Mesenchymal stem cell (in vitro differentiated cells and primary cell): ENCODE results near the gene ZCCHC3.

Experiments used
- DNase-seq: peaks from one replicate; pipeline ENCODE4 v3.0.0-alpha.2; 2013
- H2AFZ ChIP-seq: one replicate; pipeline ENCODE4 v1.6.1; 2013; ENCODE audit warnings: low read depth, mild to moderate bottlenecking, control low read depth, inconsistent platforms, low read length, moderate library complexity
- H2AK5ac ChIP-seq: 2 replicates; pipeline ENCODE4 v1.6.1; 2013; ENCODE audit warnings: low read length, moderate library complexity, mild to moderate bottlenecking, inconsistent platforms; ENCODE audit not compliant: severe bottlenecking
- H2BK120ac ChIP-seq: one replicate; pipeline ENCODE4 v1.6.1; 2013; ENCODE audit warnings: low read depth, mild to moderate bottlenecking, inconsistent platforms, low read length, moderate library complexity
- H2BK12ac ChIP-seq, 2 experiments: one replicate each; pipeline ENCODE4 v1.6.1; 2013; ENCODE audit warnings: inconsistent platforms in 2 of 2, low read length in 2 of 2, mild to moderate bottlenecking in 2 of 2, moderate library complexity in 2 of 2, control low read depth in 1 of 2
- H2BK15ac ChIP-seq: one replicate; pipeline ENCODE4 v1.6.1; 2013; ENCODE audit warnings: mild to moderate bottlenecking, low read depth, inconsistent platforms; ENCODE audit not compliant: poor library complexity, severe bottlenecking
- H2BK5ac ChIP-seq: 2 replicates; pipeline ENCODE4 v1.6.1; 2013; ENCODE audit warnings: low read depth, mild to moderate bottlenecking, low read length, control low read depth, inconsistent platforms; ENCODE audit not compliant: poor library complexity, severe bottlenecking
- H3K14ac ChIP-seq, 2 experiments: one replicate each; pipeline ENCODE4 v1.6.1; 2013; ENCODE audit warnings: inconsistent platforms in 2 of 2, low read length in 2 of 2, control low read depth in 1 of 2, mild to moderate bottlenecking in 1 of 2, moderate library complexity in 1 of 2
- H3K18ac ChIP-seq, 2 experiments: one replicate each; pipeline ENCODE4 v1.6.1; 2013; ENCODE audit warnings: inconsistent platforms in 2 of 2, low read length in 2 of 2, control low read depth in 1 of 2, low read depth in 1 of 2, mild to moderate bottlenecking in 1 of 2
- H3K23ac ChIP-seq, 2 experiments: one replicate each; pipeline ENCODE4 v1.6.1; 2013; ENCODE audit warnings: inconsistent platforms in 2 of 2, low read length in 2 of 2, mild to moderate bottlenecking in 2 of 2, moderate library complexity in 2 of 2, control low read depth in 1 of 2
- H3K27ac ChIP-seq: 2 replicates; pipeline ENCODE4 v1.5.1; 2013; ENCODE audit warnings: mild to moderate bottlenecking, moderate library complexity, low read length, control low read depth, inconsistent platforms; ENCODE audit not compliant: poor library complexity, severe bottlenecking
- H3K27me3 ChIP-seq, 2 experiments: 2 replicates each; pipeline versions ENCODE4 v1.6.1 to v1.7.0; 2013; ENCODE audit warnings: low read length in 2 of 2, mild to moderate bottlenecking in 2 of 2, moderate library complexity in 2 of 2, control low read depth in 1 of 2, inconsistent platforms in 1 of 2; ENCODE audit not compliant: control insufficient read depth in 1 of 2, insufficient read depth in 1 of 2
- H3K36me3 ChIP-seq, 2 experiments: 2 replicates each; pipeline versions ENCODE4 v1.6.1 to v1.7.0; 2013; ENCODE audit warnings: low read length in 2 of 2, control low read depth in 1 of 2, inconsistent platforms in 1 of 2, low read depth in 1 of 2, mild to moderate bottlenecking in 1 of 2; ENCODE audit not compliant: insufficient read depth in 2 of 2, control insufficient read depth in 1 of 2
- H3K4ac ChIP-seq, 2 experiments: one replicate each; pipeline ENCODE4 v1.6.1; 2013; ENCODE audit warnings: inconsistent platforms in 2 of 2, low read length in 2 of 2, mild to moderate bottlenecking in 2 of 2, moderate library complexity in 2 of 2, control low read depth in 1 of 2, low read depth in 1 of 2
- H3K4me1 ChIP-seq: 2 replicates; pipeline ENCODE4 v1.6.1; 2013; ENCODE audit warnings: low read depth, low read length, control low read depth; ENCODE audit not compliant: control insufficient read depth, insufficient read depth
- H3K4me2 ChIP-seq: 2 replicates; pipeline ENCODE4 v1.6.1; 2013; ENCODE audit warnings: low read length, mild to moderate bottlenecking, inconsistent platforms; ENCODE audit not compliant: poor library complexity, severe bottlenecking
- H3K4me3 ChIP-seq, 2 experiments: 2 replicates each; pipeline versions ENCODE4 v1.5.1 to v1.7.0; 2013; ENCODE audit warnings: low read length in 2 of 2, mild to moderate bottlenecking in 2 of 2, control low read depth in 1 of 2, low read depth in 1 of 2; ENCODE audit not compliant: insufficient read depth in 1 of 2
- H3K79me1 ChIP-seq: replicated peaks from 2 replicates; pipeline ENCODE4 v1.6.1; 2013; ENCODE audit warnings: mild to moderate bottlenecking, control low read depth, low read length, inconsistent platforms; ENCODE audit not compliant: poor library complexity, severe bottlenecking
- H3K9ac ChIP-seq: 2 replicates; pipeline ENCODE4 v1.7.0; 2013; ENCODE audit warnings: mild to moderate bottlenecking, low read length, moderate library complexity
- H3K9me3 ChIP-seq: 2 replicates; pipeline ENCODE4 v1.7.0; 2013; ENCODE audit warnings: mild to moderate bottlenecking, low read length; ENCODE audit not compliant: control insufficient read depth
- H4K8ac ChIP-seq: one replicate; pipeline ENCODE4 v1.6.1; 2013; ENCODE audit warnings: inconsistent platforms, mild to moderate bottlenecking, low read length, moderate library complexity
- H4K91ac ChIP-seq: one replicate; pipeline ENCODE4 v1.6.1; 2013; ENCODE audit warnings: mild to moderate bottlenecking, low read length, inconsistent platforms
- WGBS: methylation state at CpG from one replicate; pipeline ENCODE4 v1.1.7; 2013; ENCODE audit warnings: mixed read lengths; 5-methylcytosine and 5-hydroxymethylcytosine counted together

ZCCHC3 gene

GRCh38 chr20:301886-302848 is 4.8 kb downstream of the ZCCHC3 start:
- Histone ChIP-seq H2BK5ac (no peak overlapping the region), H3K23ac (no peak overlapping the region), H4K91ac (peak overlapping the region; percentile 71), H3K18ac (peak overlapping the region; percentile 6 to 13), H3K4me2 (no peak overlapping the region), H3K9ac (no peak overlapping the region), H4K8ac (peak overlapping the region; percentile 51), H2BK120ac (no peak overlapping the region), H2BK12ac (peak overlapping the region; percentile 29 to 59), H2BK15ac (no peak overlapping the region), H3K79me1 (peaks cover 4% of the 10 kb centered on the region), H2AK5ac (no peak overlapping the region), H3K4me1 (peaks cover 14% of the 10 kb centered on the region), H3K27me3 (no peaks in the 10 kb centered on the region), H3K4ac (peak overlapping the region in 1 of 2 experiments; percentile 20), H3K9me3 (no peaks in the 10 kb centered on the region), H3K4me3 (no peak overlapping the region), H3K27ac (no peak overlapping the region), H2AFZ (no peak overlapping the region), H3K14ac (peak overlapping the region in 1 of 2 experiments; percentile 45), H3K36me3 (peaks cover 0 to 11% of the 10 kb centered on the region in 2 experiments)
- DNase-seq: peak; percentile 31
- 73% methylated on average over 13 of the region's 13 CpGs for WGBS

DNA sequence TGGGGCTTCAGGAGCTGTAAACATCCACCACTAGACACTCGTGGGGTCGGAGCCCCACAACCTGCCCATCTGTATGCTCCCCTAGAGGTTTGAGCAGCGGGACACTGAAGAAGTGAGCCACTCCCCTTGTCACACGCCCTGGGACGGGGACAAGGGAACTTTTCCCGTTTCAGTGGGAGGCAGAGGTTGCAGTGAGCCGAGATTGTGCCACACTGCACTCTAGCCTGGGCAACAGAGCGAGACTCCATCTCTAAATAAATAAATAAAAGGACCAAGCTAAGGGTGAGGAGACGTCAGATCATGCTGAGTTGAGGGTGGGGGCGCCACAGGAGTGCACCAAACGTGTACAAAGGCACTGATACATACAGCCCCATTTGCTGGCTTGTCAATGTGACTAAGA is 8.4 kb downstream of the ZCCHC3 start:
- Histone ChIP-seq H3K4ac (peak overlapping the region in 1 of 2 experiments; percentile 58), H3K27ac (no peak overlapping the region), H3K23ac (no peak overlapping the region), H2AFZ (no peak overlapping the region), H3K4me1 (peaks cover 10% of the 10 kb centered on the region), H3K79me1 (peaks cover 4% of the 10 kb centered on the region), H2AK5ac (no peak overlapping the region), H3K4me2 (no peak overlapping the region), H4K8ac (no peak overlapping the region), H2BK12ac (no peak overlapping the region), H3K36me3 (no peaks in the 10 kb centered on the region), H3K14ac (no peak overlapping the region), H3K9ac (no peak overlapping the region), H2BK120ac (no peak overlapping the region), H3K27me3 (no peaks in the 10 kb centered on the region), H3K4me3 (no peak overlapping the region), H2BK15ac (no peak overlapping the region), H3K18ac (no peak overlapping the region), H3K9me3 (no peaks in the 10 kb centered on the region), H2BK5ac (no peak overlapping the region), H4K91ac (no peak overlapping the region)
- DNase-seq: no peak
- WGBS: 83% methylated on average over 10 of the region's 11 CpGs

- 89% methylated on average over 7 of the region's 7 CpGs for WGBS
- Histone ChIP-seq H2AFZ (no peak overlapping the region), H3K36me3 (no peaks in the 10 kb centered on the region), H3K4ac (peak overlapping the region; percentile 27 to 73), H3K27me3 (no peaks in the 10 kb centered on the region), H3K18ac (peak overlapping the region; percentile 29 to 85), H3K4me2 (no peak overlapping the region), H3K4me3 (no peak overlapping the region), H2BK120ac (peak overlapping the region; percentile 39), H3K23ac (no peak overlapping the region), H3K27ac (peak overlapping the region; percentile 91), H3K9ac (peak overlapping the region; percentile 96), H2BK15ac (no peak overlapping the region), H2BK12ac (peak overlapping the region; percentile 69 to 73), H3K9me3 (no peaks in the 10 kb centered on the region), H2BK5ac (no peak overlapping the region), H4K8ac (peak overlapping the region; percentile 73), H4K91ac (peak overlapping the region; percentile 62), H3K14ac (no peak overlapping the region), H3K4me1 (peaks cover 4% of the 10 kb centered on the region), H3K79me1 (peaks cover 2% of the 10 kb centered on the region), H2AK5ac (peak overlapping the region; percentile 24)
- no peak for DNase-seq
Measured at GRCh38 chr20:308427-309038, 11.2 kb downstream of the ZCCHC3 start.

DNA sequence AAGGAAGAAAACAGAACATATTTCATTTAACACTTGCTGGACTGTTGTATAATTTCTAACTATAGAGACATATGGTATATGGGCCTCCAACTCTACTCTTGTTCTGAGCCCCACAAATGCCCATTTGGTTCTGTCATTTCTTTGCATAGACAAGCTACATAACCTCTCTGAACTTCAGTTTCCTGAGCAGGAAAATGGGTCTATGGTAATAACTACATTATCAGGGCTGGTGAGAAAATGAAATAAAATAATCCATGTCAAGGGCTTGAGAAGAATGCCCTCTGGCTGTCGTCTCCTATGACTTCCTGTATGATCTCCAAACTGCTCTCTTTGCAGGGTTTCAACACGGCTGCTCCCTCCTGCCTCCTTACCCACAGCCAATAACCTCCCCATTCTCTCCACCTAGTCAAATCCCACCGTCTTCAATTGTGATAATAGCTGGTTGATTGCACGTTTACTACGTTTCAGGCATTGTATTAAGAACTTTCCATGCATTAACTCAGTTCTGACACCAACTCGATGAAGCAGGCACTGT is 12.0 kb downstream of the ZCCHC3 start:
- H3K18ac ChIP-seq: peak overlapping the region; percentile 86 to 92
- H2AFZ ChIP-seq: peak overlapping the region; percentile 43
- peak overlapping the region; percentile 39 to 55 for H3K14ac ChIP-seq
- peak overlapping the region; percentile 48 to 96 for H3K4ac ChIP-seq
- H2BK5ac ChIP-seq: no peak overlapping the region
- H3K9me3 ChIP-seq: no peaks in the 10 kb centered on the region
- no peaks in the 10 kb centered on the region for H3K79me1 ChIP-seq
- no peak for DNase-seq
- H2BK15ac ChIP-seq: peak overlapping the region; percentile 12
- H3K36me3 ChIP-seq: no peaks in the 10 kb centered on the region
- peaks cover 5% of the 10 kb centered on the region for H3K4me1 ChIP-seq
- peak overlapping the region; percentile 47 to 78 for H3K4me3 ChIP-seq
- peak overlapping the region; percentile 81 for H4K8ac ChIP-seq
- peak overlapping the region; percentile 51 to 90 for H2BK12ac ChIP-seq
- no peak overlapping the region for H2AK5ac ChIP-seq
- peak overlapping the region in 1 of 2 experiments; percentile 95 for H3K23ac ChIP-seq
- H2BK120ac ChIP-seq: peak overlapping the region; percentile 89
- no peaks in the 10 kb centered on the region for H3K27me3 ChIP-seq
- 0% methylated on average over 6 of the region's 6 CpGs for WGBS
- H3K4me2 ChIP-seq: peak overlapping the region; percentile 89
- peak overlapping the region; percentile 96 for H3K9ac ChIP-seq
- H3K27ac ChIP-seq: peak overlapping the region; percentile 91
- H4K91ac ChIP-seq: peak overlapping the region; percentile 90
